Measurements from ENCODE around the gene ERVMER34-1. TPM values are rescaled to one million over a fixed set of nuclear protein-coding genes. Genes with fewer than 3 reads are reported as not detected.
A peak's percentile ranks its signal among the peaks of the same experiment; 100 is the strongest.

ERVMER34-1 gene
- polyA plus RNA-seq, 3 donors = 2.7 to 4.5 (median 3.2) TPM

DNA sequence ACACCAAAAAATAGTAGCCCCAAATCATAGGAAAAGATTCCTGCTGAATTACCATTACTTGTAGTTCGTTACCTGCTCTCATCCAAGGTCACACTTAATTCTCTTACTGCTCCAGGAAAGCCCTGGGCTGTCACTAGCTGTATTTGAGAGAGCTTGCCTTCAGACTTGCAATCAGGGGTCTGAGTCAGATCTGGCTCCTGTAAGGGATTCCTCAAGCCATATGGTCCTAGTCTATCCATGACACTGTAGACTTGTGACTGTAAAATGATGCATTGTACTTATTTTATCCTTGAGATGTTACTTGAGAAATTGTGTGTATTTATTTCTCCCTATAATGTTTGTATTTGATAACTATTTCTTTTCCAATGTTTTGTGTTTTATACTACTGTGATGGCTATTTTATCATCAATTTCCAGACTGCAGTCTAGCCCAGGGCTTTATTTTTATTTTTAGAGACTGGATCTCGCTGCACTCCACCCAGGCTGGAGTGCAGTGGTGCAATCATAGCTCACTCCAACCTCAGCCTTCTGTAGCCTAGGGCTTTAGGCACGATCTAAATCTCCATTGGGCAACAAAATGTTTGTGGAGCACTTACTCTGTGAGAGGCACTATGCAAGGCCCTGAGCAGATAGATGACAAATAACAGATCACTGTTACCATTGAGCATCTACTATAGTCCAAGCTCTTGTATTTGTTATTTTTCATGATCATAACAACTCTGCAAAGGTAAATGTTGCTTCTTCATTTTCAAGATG, 24.2 kb downstream of the ERVMER34-1 start:
- DNase-seq = no peak

DNA sequence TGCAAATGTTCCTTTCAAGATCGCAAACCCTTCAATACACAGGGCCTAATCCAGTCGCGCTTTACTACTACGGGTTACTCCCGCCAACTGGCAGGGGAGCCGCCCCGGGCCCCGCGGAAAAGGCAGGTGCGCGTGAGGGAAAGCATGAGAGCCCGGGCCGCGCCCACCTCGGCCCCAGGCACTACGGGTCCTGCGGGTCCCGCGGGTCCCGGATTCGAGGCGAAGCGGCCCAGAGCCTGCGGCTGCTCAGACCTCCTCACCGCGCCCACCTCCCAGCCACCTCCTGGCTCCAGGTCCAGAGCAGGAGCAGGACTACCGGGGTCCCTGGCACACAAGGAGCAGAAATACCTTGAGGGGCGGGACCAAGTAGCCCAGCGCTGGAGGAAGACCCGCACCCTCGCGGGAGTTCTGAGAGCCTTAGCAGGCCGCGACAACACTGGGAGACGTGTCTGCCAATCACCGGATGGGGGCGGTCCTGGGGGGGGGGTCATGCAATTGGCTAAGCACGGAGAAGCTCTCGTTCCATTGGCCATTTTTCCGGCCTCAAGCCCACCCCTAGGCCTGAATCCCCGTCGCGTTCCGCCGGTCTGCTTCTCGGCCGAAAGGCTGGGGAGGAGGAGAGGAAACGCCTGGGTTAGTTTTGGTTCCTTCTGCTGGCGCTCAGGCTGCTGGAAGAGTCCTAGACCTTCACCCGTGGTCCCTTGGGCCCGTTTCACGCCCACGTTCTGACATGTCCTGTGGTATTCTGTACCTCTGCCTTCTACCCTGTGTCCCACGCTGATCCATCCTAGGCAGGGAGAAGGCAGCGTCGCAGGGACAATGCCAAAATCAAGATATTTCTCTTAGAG, 29.0 kb downstream of the ERVMER34-1 start:
- DNase-seq = peak; percentile 98

DNA sequence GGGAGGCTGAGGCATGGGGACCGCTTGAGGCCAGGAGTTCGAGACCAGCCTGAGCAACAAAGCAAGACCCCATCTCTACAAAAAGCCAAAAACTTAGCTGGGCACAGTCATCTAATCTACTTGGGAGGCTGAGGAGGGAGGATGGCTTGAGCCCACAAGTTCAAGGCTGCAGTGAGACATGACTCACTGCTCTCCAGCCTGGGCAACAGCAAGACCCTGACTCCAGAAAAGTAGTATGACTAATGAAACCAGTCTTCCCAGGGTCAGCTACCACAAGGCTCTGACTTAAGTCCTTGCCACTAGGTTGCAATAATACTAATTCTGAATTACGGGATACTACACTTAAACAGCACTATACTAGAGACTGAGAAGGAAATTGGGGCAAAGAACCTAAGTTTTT, 33.1 kb downstream of the ERVMER34-1 start:
- DNase-seq = no peak

GRCh38 chr4:52716364-52717151, 34.7 kb downstream of the ERVMER34-1 start:
- no peak for DNase-seq

DNA sequence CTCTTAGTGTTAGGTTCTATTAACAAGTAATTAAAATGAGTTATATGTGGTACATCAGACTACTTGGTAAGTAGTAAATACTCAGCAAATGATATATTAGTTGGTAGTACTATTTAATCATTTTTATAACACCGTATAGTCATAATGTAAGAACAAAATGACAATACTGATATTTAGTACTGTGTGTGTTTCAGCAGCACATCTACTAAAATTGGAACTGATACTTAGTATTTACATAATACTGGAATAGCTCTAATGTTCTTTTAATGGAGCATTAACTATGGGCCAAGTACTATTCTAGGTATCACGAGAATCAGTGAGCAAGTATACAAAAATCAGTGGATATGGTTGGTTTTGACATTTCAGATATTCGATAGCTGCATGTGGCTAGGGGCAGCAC, 35.3 kb downstream of the ERVMER34-1 start:
- no peak for DNase-seq

DNA sequence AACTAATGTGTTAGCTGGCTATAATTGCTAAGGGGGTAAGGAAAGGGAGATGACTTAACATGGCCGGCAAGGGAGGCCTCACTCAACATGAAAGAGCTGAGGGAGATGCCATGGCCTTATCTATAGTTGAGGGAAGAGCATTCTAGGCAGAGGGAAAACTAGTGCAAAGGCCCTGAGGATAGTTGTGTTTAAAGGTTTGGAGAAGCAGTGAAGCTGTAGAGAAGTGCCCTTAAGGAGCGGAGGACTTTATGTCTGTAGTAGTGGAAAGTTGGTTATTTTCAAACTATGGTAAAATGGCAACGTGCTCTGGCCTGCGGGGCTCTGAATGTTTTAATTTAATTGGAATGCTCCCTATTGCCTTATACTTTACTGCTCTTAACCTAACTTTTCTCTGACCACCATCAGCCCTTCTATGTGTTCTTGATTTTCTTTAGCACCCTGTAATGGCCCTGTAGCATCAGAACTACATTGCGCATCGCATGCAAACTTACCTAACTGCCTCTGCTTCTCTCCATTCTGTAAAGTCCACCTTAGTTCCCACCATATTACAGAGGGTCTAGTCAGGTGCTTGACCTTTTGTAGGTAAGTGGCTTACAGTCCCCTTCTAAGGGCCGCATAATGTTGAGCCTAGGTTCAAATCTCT, 35.8 kb downstream of the ERVMER34-1 start:
- DNase-seq = no peak

- no peak for DNase-seq
These were observed 36.5 kb downstream of the ERVMER34-1 start for GRCh38 chr4:52714597-52715254.

DNA sequence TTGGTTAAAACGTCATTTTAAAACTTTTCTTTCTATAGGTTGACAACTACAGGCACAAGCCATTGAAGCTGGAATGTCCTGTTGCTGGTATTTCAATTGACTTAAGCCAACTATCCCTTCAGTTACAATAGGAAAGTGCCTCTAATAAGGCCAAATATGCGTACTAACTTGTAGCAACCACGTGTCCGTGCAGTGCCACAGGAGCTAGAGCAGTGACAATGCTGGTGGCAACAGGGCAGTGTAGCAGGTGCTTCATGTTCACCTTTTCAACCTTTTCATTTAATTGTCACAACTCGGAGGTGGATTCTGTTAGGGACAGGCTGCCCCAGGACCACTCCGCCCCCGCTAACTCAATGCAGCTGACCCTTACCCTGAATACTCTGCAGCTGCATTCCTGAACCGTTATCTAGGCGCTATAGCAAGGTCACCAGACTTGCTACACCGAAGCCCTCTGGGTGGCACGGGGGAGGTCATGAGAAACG, 37.7 kb downstream of the ERVMER34-1 start:
- DNase-seq = no peak

DNA sequence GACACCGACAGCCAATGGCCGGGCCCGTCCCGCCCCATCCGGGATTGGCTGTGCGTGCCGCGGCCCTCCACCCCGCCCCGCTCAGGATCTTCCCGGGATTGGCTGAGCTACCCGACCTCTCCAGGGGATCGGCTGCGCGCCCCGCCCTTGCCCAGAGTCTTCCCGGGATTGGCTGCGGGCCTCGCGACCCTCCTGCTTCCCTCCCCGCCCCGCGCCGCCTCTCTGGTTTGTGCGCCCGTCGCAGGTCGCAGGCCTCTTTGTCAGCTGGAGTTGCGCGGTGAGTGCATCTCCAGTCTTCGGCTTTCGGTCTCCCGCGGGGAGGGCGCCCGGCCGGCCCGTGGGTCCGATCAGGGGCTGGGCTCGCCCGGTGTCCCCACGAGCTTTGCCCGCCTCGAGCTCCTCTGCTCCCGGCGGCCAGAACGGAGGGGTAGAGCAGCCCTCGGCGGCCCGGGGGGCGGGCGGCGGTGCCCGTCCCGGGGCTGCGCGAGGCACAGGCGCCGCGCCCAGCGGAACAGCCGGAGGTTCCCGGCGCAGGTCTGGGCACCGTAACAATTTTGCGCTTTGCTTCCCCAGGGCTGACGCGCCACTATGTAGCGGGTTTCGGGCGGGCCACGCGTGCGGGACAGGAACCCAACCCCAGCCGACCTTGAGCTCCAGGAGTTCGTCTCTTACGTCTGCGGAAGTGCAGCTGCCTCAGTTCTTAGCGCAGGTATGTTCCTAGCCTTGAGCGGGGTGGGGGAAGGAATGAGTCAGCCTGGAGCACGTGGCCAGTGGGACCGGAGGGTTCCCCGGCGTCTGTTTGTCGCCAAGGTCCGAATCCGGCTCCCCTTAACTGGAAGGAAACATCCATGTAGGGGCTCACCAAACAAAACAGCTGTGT, 38.7 kb downstream of the ERVMER34-1 start:
- DNase-seq = peak; percentile 96

DNA sequence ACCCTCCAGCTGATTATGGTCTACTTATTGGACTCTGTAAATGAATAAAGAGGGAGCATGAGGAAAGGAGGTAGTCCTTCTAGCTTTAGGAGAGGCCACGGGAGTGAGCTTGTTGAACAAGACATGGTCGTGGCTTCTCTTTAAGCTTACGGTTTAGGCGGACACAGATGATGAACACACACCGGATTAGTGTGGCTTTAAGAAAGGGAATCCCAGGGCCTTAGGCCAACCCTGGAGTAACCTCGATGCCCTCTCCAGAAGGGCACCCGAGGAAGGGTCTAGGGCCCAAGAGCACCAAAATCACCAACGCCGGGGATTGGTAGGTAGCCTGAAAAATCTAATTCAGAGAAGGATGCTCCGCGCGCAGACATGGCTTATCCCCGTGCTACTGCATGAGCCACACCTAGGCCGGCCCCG, 39.4 kb downstream of the ERVMER34-1 start:
- DNase-seq = no peak

GRCh38 chr4:52711272-52711671, 40.0 kb downstream of the ERVMER34-1 start:
- no peak for DNase-seq

DNA sequence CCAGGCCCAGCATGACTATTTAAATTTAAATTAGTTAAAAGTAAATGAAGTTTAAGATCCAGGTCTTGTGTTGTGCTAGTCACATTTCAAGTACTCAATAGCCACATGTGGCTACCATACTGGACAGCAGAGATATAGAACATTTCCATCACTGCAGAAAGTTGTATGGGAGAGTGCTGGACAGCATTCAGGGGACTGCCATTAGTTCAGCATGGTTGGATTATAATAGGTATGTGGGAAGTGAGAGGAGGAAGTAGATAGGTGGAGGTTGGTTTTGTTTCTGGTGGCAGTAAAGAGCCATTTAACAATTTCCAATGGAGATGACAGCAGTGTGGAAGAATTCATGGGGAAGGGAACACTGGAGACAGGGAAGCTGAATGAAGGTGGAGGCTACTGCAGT, 42.1 kb downstream of the ERVMER34-1 start:
- DNase-seq = no peak

- no peak for DNase-seq
These were observed 46.6 kb downstream of the ERVMER34-1 start for GRCh38 chr4:52704661-52705060.

- DNase-seq = no peak
These were observed 47.1 kb downstream of the ERVMER34-1 start for GRCh38 chr4:52704133-52704532.

- DNase-seq = no peak
These were observed 50.0 kb downstream of the ERVMER34-1 start for GRCh38 chr4:52701207-52701606.

DNA sequence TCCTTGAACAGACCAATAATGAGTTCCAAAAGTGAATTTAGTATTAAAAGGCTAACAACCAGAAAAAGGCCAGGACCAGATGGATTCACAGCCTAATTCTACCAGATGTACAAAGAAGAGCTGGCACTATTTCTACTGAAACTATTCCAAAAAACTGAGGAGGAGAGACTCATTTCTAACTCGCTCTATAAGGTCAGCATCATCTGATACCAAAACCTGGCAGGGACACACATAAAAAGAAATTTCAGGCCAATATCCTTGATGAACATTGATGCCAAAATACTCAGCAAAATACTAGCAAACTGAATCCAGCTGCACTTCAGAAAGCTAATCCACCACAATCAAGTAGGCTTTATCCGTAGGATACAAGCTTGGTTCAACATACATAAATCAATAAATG, 56.3 kb downstream of the ERVMER34-1 start:
- DNase-seq = no peak

- DNase-seq = no peak
These were observed 57.7 kb downstream of the ERVMER34-1 start for GRCh38 chr4:52693492-52693891.

Data from renal pelvis (tissue), 4 donors.